HepG2 (cell line): ENCODE results near the gene TMC8. TPM values are rescaled to one million over a fixed set of nuclear protein-coding genes. Genes with fewer than 3 reads are reported as not detected.

Source experiments
- ATAC-seq: fragments of 200-7000 bp; cut with Tn5 transposase; 3 replicates; pipeline ENCODE4 v1.9.1; 2020; ENCODE audit warnings: mild to moderate bottlenecking, moderate library complexity
- BruUV-seq: library from RNA; stranded (reverse); fragments of 400-500 nt; replicated peaks from 2 replicates; lab custom pipeline; 2021; lab: Mats Ljungman, UMichigan
- CTCF ChIA-PET: fragments of 300-600 bp; formaldehyde crosslinking; extraction: SDS; loops from one replicate; lab custom pipeline; 2021; ENCODE audit warnings: low total read pairs, inconsistent platforms, low intra/inter-chr PET ratio; lab: Yijun Ruan, JAX
- POLR2A ChIA-PET: fragments of 350-600 bp; sonication (Branson Sonifier 250); formaldehyde crosslinking; loops from one replicate; lab custom pipeline; 2020; ENCODE audit warnings: antibody characterized with exemption, inconsistent platforms; lab: Yijun Ruan, JAX
- DNase-seq: peaks from one replicate; pipeline ENCODE4 v3.0.0-alpha.2; 2015; ENCODE audit warnings: low spot score
- FAIRE-seq: peaks from 3 replicates; lab custom pipeline; 2011; peaks lifted over from hg19 to GRCh38; lab: Jason Lieb, UNC
- H2AFZ ChIP-seq: one replicate; pipeline ENCODE4 v1.6.1; 2011; ENCODE audit warnings: low read length, inconsistent platforms
- H3K27ac ChIP-seq: fragments of 300-600 bp; 3 replicates; pipeline ENCODE4 v1.8.0; 2011; ENCODE audit warnings: mixed run types, mild to moderate bottlenecking, mixed read lengths, low read length, inconsistent platforms; ENCODE audit not compliant: insufficient read depth; ENCODE audit errors: extremely low read length
- H3K27me3 ChIP-seq, 2 experiments: fragments of 200-600 bp in 1 of 2; 2 replicates in 1 of 2; 3 replicates in 1 of 2; pipeline versions ENCODE4 v1.6.0 to v1.8.0; 2011; ENCODE audit warnings: low read length in 2 of 2, mild to moderate bottlenecking in 2 of 2, moderate library complexity in 2 of 2, inconsistent platforms in 1 of 2; ENCODE audit not compliant: insufficient read depth in 2 of 2, control insufficient read depth in 1 of 2
- H3K36me3 ChIP-seq, 2 experiments: fragments of 200-600 bp in 1 of 2; replicated peaks in 1 of 2; 2 replicates in 1 of 2; 3 replicates in 1 of 2; pipeline versions ENCODE4 v1.5.1 to v1.8.0; 2011; ENCODE audit warnings: low read length in 2 of 2, inconsistent platforms in 1 of 2; ENCODE audit not compliant: insufficient read depth in 2 of 2, control insufficient read depth in 1 of 2
- H3K4me1 ChIP-seq: 2 replicates; pipeline ENCODE4 v1.5.1; 2012; ENCODE audit warnings: low read length, inconsistent platforms; ENCODE audit not compliant: insufficient read depth
- H3K4me2 ChIP-seq: 2 replicates; pipeline ENCODE4 v1.6.0; 2011; ENCODE audit warnings: low read depth, low read length, inconsistent platforms
- H3K4me3 ChIP-seq, 3 experiments: fragments of 200-600 bp in 1 of 3; sonication (generic), shearing (Covaris generic) in 1 of 3; replicated peaks in 1 of 3; 2 replicates each; pipeline ENCODE4 v1.5.1; 2011 to 2016; ENCODE audit warnings: low read length in 3 of 3, inconsistent platforms in 2 of 3, low read depth in 2 of 3, mild to moderate bottlenecking in 2 of 3, control low read depth in 1 of 3, mixed read lengths in 1 of 3; ENCODE audit not compliant: insufficient read depth in 1 of 3
- H3K79me2 ChIP-seq: one replicate; pipeline ENCODE4 v1.6.1; 2011; ENCODE audit warnings: low read length, inconsistent platforms; ENCODE audit not compliant: insufficient read depth
- H3K9ac ChIP-seq: 2 replicates; pipeline ENCODE4 v1.6.0; 2011; ENCODE audit warnings: mild to moderate bottlenecking, low read depth, low read length, inconsistent platforms; ENCODE audit not compliant: insufficient read depth
- H3K9me3 ChIP-seq: 2 replicates; pipeline ENCODE4 v1.5.1; 2012; ENCODE audit warnings: mild to moderate bottlenecking, low read length
- H4K20me1 ChIP-seq: 2 replicates; pipeline ENCODE4 v1.6.0; 2011; ENCODE audit warnings: inconsistent platforms, mild to moderate bottlenecking, low read length, moderate library complexity; ENCODE audit not compliant: insufficient read depth
- NR1H2 ChIP-seq: sonication (generic); formaldehyde crosslinking; IDR thresholded peaks from 2 replicates; pipeline ENCODE4 v1.8.1; 2022; ENCODE audit warnings: low read depth, missing genetic modification reagents, borderline replicate concordance
- POLR2A ChIP-seq, 2 experiments: IDR thresholded peaks; 2 replicates each; pipeline ENCODE4 v1.6.1; 2011; ENCODE audit warnings: low read depth in 2 of 2, low read length in 2 of 2, mild to moderate bottlenecking in 1 of 2, moderate library complexity in 1 of 2; ENCODE audit not compliant: insufficient read depth in 1 of 2
- SIX1 ChIP-seq: sonication (generic); formaldehyde crosslinking; IDR thresholded peaks from 2 replicates; pipeline ENCODE4 v1.4.0; 2020; ENCODE audit warnings: missing genetic modification reagents, borderline replicate concordance
- ZBTB38 ChIP-seq: sonication (generic); formaldehyde crosslinking; IDR thresholded peaks from 2 replicates; pipeline ENCODE4 v1.5.1; 2020; ENCODE audit warnings: mild to moderate bottlenecking, missing genetic modification reagents
- ZC3H13 ChIP-seq: sonication (generic); formaldehyde crosslinking; IDR thresholded peaks from 2 replicates; pipeline ENCODE4 v1.8.1; 2023; ENCODE audit warnings: mild to moderate bottlenecking, missing genetic modification reagents, moderate library complexity
- ZMYM3 ChIP-seq: sonication (generic); formaldehyde crosslinking; IDR thresholded peaks from 2 replicates; pipeline ENCODE4 v1.5.1; 2020; ENCODE audit warnings: mild to moderate bottlenecking, missing genetic modification reagents
- ZNF180 ChIP-seq: sonication (generic); formaldehyde crosslinking; IDR thresholded peaks from 2 replicates; pipeline ENCODE4 v1.4.0; 2020; ENCODE audit warnings: low read depth, missing genetic modification reagents, borderline replicate concordance
- ZNF331 ChIP-seq: sonication (generic); formaldehyde crosslinking; IDR thresholded peaks from 2 replicates; pipeline ENCODE4 v1.4.0; 2020; ENCODE audit warnings: missing genetic modification reagents
- WGBS: methylation state at CpG from one replicate; pipeline ENCODE4 v1.1.6; 2017; ENCODE audit warnings: low lambda C conversion rate; 5-methylcytosine and 5-hydroxymethylcytosine counted together
- in situ Hi-C: cut with HindIII; loops from 2 replicates; pipeline ENCODE4 v1.10.0; 2017; ENCODE audit warnings: low pct_unique_long_range_greater_than_20kb; ENCODE audit not compliant: extremely low pct_ligation_motif_present
- intact Hi-C: fragments of 100-400 bp; cut with micrococcal nuclease; formaldehyde crosslinking; loops from one replicate; pipeline ENCODE4 v1.10.0; 2022; ENCODE audit not compliant: unreplicated experiment
- polyA plus RNA-seq, 8 experiments: library from polyadenylated mRNA; depleted of rRNA in 3 of 8; stranded (reverse) in 7 of 8; unstranded in 1 of 8; fragments of >200 nt; fragmentation: Illumina TruSeq in 4 of 8; extraction: Trizol in 4 of 8; gene quantifications; 2 replicates each; pipeline versions ENCODE4 v1.2.1 to v1.2.3, GENCODE V29; 2011 to 2016; ENCODE audit warnings: low read depth in 4 of 8, missing spikeins in 1 of 8, mixed read lengths in 1 of 8; ENCODE audit not compliant: insufficient read depth in 1 of 8
- total RNA-seq, 5 experiments: library from RNA; depleted of rRNA; stranded (reverse); fragments of >200 nt; fragmentation: Illumina TruSeq; extraction: Trizol; gene quantifications; 2 replicates each; pipeline ENCODE4 v1.2.3, GENCODE V29; 2016; ENCODE audit warnings: low read depth in 1 of 5
- TF ChIP-seq, protein P1 (sequence below): IDR thresholded peaks from 2 replicates; pipeline ENCODE4 v1.6.1; 2016; ENCODE audit warnings: missing compliant biosample characterization, missing genetic modification reagents, borderline replicate concordance
- TF ChIP-seq, protein P2 (sequence below): sonication (generic); formaldehyde crosslinking; IDR thresholded peaks from 2 replicates; pipeline ENCODE4 v1.8.1; 2023; ENCODE audit warnings: mild to moderate bottlenecking, moderate library complexity, missing genetic modification reagents

Gene TMC8
- total and polyA plus RNA-seq, 2 of the 13 experiments (the other 11 are each of a cell fraction or from before 2014, with no cell fraction given): 0.53 to 7.8 TPM

DNA sequence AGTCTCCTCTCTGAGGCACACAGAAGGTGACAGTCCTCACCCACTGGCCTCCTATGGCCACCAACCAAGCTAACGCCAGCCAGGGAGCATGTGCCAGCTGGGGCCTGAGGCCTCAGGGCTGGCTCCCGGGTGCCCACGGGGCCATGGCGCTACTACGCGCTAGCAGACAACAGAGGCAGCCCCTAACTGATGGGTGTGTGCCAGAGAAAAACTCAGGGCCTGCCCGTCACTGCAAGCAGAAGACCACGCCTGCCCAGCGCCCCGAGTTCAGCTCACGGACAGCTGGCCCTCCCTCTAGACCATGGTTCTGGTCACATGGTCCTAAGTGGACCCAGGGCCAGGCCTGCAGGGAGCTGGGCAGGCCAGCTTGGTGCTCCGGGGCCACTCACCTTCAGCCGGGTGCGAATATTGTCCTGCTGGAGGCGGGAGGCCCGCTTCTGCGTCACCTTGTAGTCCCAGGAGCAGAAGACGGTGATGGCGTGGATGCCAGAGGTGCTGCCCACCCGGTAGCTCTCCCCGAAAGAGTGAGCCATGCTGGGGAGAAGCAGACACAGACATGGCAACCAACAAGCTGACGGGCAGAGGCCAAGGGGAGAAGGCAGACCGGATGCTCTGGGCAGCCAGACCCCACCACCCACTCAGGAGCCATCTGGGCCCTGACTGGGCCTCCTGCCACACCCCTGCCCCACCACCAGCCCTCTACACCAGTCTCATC lies 8.2 kb upstream of the TMC8 start:
- in situ Hi-C loops: no loop called here
- Histone ChIP-seq H3K36me3 (peaks cover 44 to 57% of the 10 kb centered on the region in 2 experiments; a peak in 4 of 5 replicates), H3K79me2 (peaks cover 15% of the 10 kb centered on the region), H3K4me1 (peaks cover 32% of the 10 kb centered on the region), H3K4me2 (no peak overlapping the region), H4K20me1 (peaks cover 17% of the 10 kb centered on the region; the same call in 1 of the 2 replicates), H3K27me3 (no peaks in the 10 kb centered on the region), H3K9ac (no peak overlapping the region), H3K4me3 (no peak overlapping the region), H3K27ac (no peak overlapping the region), H2AFZ (no peak overlapping the region), H3K9me3 (no peaks in the 10 kb centered on the region)
- intact Hi-C loops: no loop called here
- TF ChIP-seq POLR2A (IDR thresholded peaks at IDR 0.05; ENCODE audit: insufficient read depth in 1 of 2, low read depth in 2 of 2, low read length in 2 of 2): 0 out of 4 replicates have a peak, but pooled peaks of 1 of the 2 experiments have one; percentile 31
- TF ChIP-seq, protein P1, sequence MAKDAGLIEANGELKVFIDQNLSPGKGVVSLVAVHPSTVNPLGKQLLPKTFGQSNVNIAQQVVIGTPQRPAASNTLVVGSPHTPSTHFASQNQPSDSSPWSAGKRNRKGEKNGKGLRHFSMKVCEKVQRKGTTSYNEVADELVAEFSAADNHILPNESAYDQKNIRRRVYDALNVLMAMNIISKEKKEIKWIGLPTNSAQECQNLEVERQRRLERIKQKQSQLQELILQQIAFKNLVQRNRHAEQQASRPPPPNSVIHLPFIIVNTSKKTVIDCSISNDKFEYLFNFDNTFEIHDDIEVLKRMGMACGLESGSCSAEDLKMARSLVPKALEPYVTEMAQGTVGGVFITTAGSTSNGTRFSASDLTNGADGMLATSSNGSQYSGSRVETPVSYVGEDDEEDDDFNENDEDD (CRISPR knock-in tag): no peak
- BruUV-seq: no TSS peak
- no peak for DNase-seq
- no peak for FAIRE-seq
- ChIA-PET POLR2A (no interaction called here), CTCF (no interaction called here)
- ATAC-seq: no peak
- 94% methylated on average over 20 of the region's 23 CpGs for WGBS

DNA sequence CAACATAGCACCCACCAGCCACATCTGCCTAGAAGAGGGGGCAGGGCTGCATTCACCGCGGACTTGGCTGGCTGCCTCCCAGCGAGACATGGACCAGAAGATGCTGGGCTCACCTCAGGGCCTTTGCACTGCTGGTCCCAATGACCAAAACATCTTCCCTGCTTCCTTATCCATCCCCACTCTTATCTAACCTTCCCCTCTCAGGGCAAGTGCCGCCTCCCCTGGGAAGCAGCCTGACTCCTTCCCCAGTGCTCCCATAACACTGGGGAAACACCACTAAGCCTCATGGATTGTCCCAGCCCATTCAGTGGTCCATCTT lies 7.7 kb upstream of the TMC8 start:
- Histone ChIP-seq H3K27ac (no peak overlapping the region), H3K79me2 (peaks cover 19% of the 10 kb centered on the region), H3K9me3 (no peaks in the 10 kb centered on the region), H3K9ac (no peak overlapping the region), H3K27me3 (no peaks in the 10 kb centered on the region), H3K4me3 (no peak overlapping the region), H2AFZ (no peak overlapping the region), H4K20me1 (peaks cover 12% of the 10 kb centered on the region; the same call in 1 of the 2 replicates), H3K4me2 (no peak overlapping the region), H3K4me1 (peaks cover 27% of the 10 kb centered on the region), H3K36me3 (peaks cover 43 to 57% of the 10 kb centered on the region in 2 experiments; a peak in 4 of 5 replicates)
- no peak for ATAC-seq
- 98% methylated on average over 4 of the region's 4 CpGs for WGBS
- intact Hi-C loops (no loop called here), in situ Hi-C loops (no loop called here)
- ChIA-PET CTCF (no interaction called here), POLR2A (no interaction called here)
- no peak for FAIRE-seq
- BruUV-seq: no TSS peak
- TF ChIP-seq ZMYM3 (CRISPR knock-in tag): peak; percentile 35; the same call in 1 of the 2 replicates
- TF ChIP-seq NR1H2 (CRISPR knock-in tag): no peak
- TF ChIP-seq, protein P2, sequence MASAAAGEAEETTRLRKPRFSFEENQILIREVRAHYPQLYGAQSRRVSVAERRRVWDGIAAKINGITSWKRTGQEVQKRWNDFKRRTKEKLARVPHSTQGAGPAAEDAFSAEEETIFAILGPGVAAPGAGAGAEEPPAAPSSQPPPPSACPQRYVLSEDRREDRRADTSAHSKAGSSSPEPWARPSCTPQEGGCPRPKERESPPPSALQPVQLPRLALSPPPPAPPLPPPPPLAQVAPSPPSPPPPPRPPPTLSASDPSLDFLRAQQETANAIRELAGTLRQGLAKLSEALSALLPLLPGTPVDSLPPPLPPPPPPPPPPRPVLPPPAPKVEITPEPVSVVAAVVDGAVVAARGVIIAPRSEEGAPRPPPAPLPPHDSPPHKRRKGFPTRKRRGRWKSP (CRISPR knock-in tag): no peak
- no peak for TF ChIP-seq ZNF180 (CRISPR knock-in tag)
- TF ChIP-seq ZC3H13 (CRISPR knock-in tag): 0 out of 2 replicates have a peak, but pooled peaks have one; percentile 30
- no peak for TF ChIP-seq SIX1 (CRISPR knock-in tag)
- no peak for TF ChIP-seq ZNF331 (CRISPR knock-in tag)
- no peak for TF ChIP-seq ZBTB38 (CRISPR knock-in tag)
- DNase-seq: no peak
